ENCODE data around the gene MRPS18B.
A peak's percentile ranks its signal among the peaks of the same experiment; 100 is the strongest.

The MRPS18B gene

DNA sequence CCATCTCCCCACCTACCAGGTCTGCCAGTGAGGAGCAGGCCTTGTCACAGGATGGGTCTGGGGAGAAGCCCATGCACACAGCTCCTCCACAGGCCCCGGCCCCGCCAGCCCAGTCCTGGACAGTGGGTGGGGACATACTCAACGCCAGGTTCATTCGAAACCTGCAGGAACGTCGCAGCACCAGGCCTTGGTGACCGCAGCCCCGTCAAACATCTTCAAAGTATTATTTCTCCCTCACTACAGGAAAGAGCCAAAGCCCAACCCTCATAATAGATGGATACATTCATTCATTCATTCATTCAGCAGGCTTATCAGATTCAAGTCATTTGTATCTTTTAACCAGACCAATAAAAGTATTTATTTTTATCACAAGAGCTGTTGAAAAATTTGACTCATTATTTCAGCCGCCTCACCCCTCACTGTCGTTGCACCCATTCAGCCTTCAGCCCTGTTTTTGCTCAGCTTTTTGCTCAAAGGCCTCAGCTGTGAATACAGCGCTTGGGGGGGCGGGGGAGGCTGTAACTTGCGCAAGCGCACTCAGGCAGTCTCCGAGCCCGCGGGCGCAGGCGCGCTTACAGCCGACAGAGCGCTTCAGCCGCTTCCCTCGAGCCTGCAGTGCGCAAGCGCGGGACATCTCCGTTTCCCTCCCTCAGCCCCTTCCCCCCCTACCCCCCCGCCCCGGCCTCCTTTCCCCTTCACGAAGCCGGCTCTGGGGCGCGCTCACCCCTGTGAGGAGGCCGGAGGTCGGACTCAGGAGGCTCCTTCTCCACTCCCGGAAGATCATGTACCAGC lies 29.0 kb downstream of the MRPS18B start, which contains the start of gene C6orf136:
Gene C6orf136 (plus strand): TSS at position 684 of the 792 bp plus-strand sequence. CDS start 99 bp downstream, at position 783.
- POLR2A ChIA-PET: interaction anchor here (1.0 kb wide), 2 partner anchors 9 to 33 kb away, joined by 3 to 5 read pairs; no protein-coding TSS in a partner anchor
- CTCF ChIA-PET: interaction anchor here (1.3 to 1.5 kb wide), 3 partner anchors 10 to 26 kb away, joined by 3 to 7 read pairs (median 5); partner anchors contain the start of gene DHX16
- TF ChIP-seq, protein P1, sequence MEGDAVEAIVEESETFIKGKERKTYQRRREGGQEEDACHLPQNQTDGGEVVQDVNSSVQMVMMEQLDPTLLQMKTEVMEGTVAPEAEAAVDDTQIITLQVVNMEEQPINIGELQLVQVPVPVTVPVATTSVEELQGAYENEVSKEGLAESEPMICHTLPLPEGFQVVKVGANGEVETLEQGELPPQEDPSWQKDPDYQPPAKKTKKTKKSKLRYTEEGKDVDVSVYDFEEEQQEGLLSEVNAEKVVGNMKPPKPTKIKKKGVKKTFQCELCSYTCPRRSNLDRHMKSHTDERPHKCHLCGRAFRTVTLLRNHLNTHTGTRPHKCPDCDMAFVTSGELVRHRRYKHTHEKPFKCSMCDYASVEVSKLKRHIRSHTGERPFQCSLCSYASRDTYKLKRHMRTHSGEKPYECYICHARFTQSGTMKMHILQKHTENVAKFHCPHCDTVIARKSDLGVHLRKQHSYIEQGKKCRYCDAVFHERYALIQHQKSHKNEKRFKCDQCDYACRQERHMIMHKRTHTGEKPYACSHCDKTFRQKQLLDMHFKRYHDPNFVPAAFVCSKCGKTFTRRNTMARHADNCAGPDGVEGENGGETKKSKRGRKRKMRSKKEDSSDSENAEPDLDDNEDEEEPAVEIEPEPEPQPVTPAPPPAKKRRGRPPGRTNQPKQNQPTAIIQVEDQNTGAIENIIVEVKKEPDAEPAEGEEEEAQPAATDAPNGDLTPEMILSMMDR (IDR thresholded peaks at IDR 0.05; ENCODE audit: insufficient read depth, low read length, missing control alignments): no peak

DNA sequence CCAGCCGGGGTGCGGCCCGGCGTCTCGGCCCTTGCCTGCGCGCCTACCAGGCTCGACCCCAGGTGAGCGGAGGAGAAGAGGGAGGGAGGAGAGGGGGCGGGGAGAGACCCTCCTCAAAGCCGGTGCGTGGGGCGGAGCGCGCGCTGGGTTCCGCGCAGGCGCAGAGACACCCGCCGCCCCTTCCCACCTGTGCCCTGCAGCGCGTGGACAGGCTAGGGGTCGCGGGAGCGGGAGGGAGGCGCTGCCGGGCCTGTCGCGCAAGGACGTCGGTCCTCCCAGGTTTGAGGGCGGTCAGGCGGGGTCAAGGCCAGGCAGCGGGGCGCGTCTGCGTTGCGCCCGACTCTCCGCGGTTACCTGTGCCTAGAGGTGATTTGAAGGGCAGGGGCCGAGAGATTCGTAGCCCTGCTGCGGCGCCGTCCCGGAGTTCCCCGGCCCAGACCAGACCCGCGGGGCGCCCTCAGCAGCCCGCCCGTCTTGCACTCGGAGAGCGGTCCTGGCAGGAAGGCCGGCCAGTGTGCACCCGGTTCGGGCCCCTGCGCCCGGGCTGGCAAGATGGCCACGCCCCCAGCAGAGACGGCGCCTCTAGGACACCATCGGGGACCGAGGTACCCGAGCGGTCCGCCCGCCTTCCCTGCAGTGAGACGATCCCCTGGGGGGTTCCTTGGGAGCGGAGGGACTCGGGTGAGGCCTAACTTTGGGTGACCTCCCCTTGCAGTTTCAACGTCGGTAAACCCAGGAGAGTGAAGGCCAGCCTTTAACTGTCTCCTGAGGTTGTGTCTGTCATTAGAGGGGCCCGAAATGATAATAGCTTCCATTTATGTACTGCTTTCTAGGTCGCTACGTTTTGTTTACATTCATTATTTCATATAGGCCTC lies 29.8 kb downstream of the MRPS18B start:
- DNase-seq (ENCODE audit: low read depth, low spot score): no peak
- TF ChIP-seq, protein P1 (IDR thresholded peaks at IDR 0.05; ENCODE audit: insufficient read depth, low read length, missing control alignments): no peak
- ChIA-PET POLR2A (interaction anchor here (0.8 to 1.1 kb wide), 3 partner anchors 24 to 34 kb away, joined by 3 to 5 read pairs (median 3); no protein-coding TSS in a partner anchor), CTCF (interaction anchor here (0.7 to 1.5 kb wide), 8 partner anchors 9 to 75 kb away, joined by 3 to 7 read pairs (median 3); partner anchors contain the start of gene DHX16)
- peak overlapping the region; percentile 91 for H3K4me3 ChIP-seq (ENCODE audit: low read depth, low read length)

More for the DNA sequence above, 29.0 kb downstream of the MRPS18B start, which contains the start of gene C6orf136:
- peak within 1 kb of the TSS; percentile 91 for H3K4me3 ChIP-seq (ENCODE audit: low read depth, low read length)
- peak; percentile 47 for DNase-seq (ENCODE audit: low read depth, low spot score)

DNA sequence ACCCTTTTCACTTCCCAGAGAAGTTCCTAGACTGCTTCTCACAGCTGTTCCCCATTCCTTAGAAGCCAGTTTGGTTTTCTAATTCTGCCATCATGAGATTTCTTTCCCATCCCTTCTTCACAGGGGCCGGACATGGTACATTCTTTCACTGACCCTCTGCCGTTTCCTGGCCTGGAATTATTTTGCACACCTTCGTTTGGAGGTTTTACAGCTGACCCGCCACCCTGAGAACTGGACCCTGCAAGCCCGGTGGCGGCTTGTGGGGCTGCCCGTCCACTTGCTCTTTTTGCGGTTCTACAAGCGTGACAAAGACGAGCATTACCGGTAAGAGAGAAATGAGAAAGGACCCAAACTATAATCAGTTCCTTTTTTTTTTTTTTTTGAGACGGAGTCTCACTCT lies 33.5 kb downstream of the MRPS18B start:
- POLR2A ChIA-PET: no interaction called here
- CTCF ChIA-PET: interaction anchor here (0.8 to 1.2 kb wide), 2 partner anchors 20 to 21 kb away, joined by 3 read pairs; partner anchors contain the start of gene DHX16
- TF ChIP-seq, protein P1 (IDR thresholded peaks at IDR 0.05; ENCODE audit: insufficient read depth, low read length, missing control alignments): no peak
- H3K4me3 ChIP-seq (ENCODE audit: low read depth, low read length): no peak overlapping the region
- DNase-seq (ENCODE audit: low read depth, low spot score): no peak

DNA sequence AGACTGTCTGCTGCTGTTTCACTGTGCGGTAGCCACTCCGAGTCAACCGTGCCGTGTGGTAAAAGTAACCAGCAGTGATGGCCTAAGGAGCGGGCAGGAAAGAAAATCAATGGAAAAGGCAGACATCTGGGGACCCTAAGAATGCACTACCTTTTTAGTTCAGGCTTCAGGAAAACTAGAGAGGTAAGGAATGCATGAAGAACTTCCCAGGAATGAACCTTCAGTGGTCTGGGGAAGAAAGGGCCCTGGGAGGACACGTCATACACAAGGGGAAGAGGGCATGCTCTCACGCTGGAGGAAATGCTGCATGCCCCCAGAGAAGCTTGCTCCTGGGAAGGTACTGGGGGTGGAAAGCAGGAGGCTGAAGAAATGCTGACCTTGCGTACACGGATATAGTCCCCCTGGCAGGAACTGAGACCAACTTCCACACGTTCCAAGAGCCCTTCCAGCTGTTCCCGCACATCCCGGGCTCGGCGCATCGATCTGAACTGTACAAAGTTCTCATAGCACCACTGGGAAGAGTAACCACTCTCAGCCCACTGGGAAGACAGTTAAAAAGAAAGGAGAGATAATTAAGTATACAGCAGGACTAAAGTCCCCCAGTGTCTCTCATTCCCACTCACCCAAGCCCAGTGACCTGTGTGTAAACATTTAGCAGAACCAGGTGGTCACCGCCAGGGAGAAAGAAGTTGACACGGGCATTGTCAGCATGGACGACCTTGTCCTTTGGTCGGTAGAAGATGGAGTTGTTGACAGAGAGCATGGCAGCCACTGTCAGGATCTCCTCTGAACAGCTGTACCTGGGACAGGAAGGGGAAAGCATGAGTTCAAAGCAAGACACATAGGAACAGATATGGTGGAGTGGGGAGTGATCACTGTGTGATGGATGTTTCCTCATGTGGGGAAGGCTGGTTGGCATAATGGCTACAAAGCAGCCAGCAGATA lies 37.4 kb downstream of the MRPS18B start:
- H3K4me3 ChIP-seq (ENCODE audit: low read depth, low read length): no peak overlapping the region
- TF ChIP-seq, protein P1 (IDR thresholded peaks at IDR 0.05; ENCODE audit: insufficient read depth, low read length, missing control alignments): no peak
- ChIA-PET POLR2A (interaction anchor here (1.1 kb wide), 1 partner anchor 9 kb away, joined by 3 read pairs; the partner anchor contains the start of gene C6orf136), CTCF (interaction anchor here (0.6 to 5.0 kb wide), 3 partner anchors 17 to 255 kb away, joined by 3 to 23 read pairs (median 3); partner anchors contain the start of gene DHX16)
- DNase-seq (ENCODE audit: low read depth, low spot score): no peak

DNA sequence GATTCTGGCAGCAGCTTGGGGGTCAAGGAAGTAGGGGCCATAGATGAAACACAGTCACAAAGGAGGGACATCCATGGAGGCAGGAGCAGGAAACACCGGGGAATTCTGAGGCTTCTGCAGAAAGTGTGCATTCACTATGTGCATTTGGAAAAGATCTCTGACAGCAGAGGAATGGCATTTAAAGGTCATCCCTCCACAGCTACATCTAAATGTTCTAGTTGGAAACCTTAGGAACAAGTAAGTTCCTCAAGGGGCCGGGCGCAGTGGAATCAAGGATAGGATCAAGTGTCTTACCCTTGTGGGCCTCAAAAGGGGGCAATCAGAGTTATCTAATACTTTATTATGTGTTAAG lies 38.1 kb downstream of the MRPS18B start:
- TF ChIP-seq, protein P1 (IDR thresholded peaks at IDR 0.05; ENCODE audit: insufficient read depth, low read length, missing control alignments): no peak
- H3K4me3 ChIP-seq (ENCODE audit: low read depth, low read length): no peak overlapping the region
- DNase-seq (ENCODE audit: low read depth, low spot score): no peak
- POLR2A ChIA-PET: interaction anchor here (1.1 kb wide), 1 partner anchor 9 kb away, joined by 3 read pairs; the partner anchor contains the start of gene C6orf136
- CTCF ChIA-PET: interaction anchor here (0.8 to 5.0 kb wide), 4 partner anchors 14 to 23 kb away, joined by 3 to 23 read pairs (median 3); partner anchors contain the start of gene DHX16

Measured in AG04449 (cell line).